Spleen (tissue), 11 donors: ENCODE measurements around the gene GBA3. TPM values are rescaled to one million over a fixed set of nuclear protein-coding genes. Genes with fewer than 3 reads are reported as not detected.

Experiments
- DNase-seq: peaks from one replicate; pipeline ENCODE4 v3.0.0-alpha.2; 2020
- H3K27ac ChIP-seq, 8 donors: fragments of 200-600 bp; sonication (generic) in 7 of 8; 1 replicate in 4 of 8; 2 replicates in 4 of 8; pipeline versions ENCODE4 v1.5.0 to v1.8.0; 2016 to 2021; ENCODE audit warnings: inconsistent platforms in 4 of 8, mild to moderate bottlenecking in 4 of 8, moderate library complexity in 1 of 8
- H3K27me3 ChIP-seq, 7 donors: fragments of 200-600 bp; sonication (generic) in 6 of 7; replicated peaks in 1 of 7; 1 replicate in 4 of 7; 2 replicates in 3 of 7; pipeline versions ENCODE4 v1.5.0 to v1.8.0; 2016 to 2021; ENCODE audit warnings: inconsistent platforms in 3 of 7, mild to moderate bottlenecking in 1 of 7
- H3K36me3 ChIP-seq, 6 donors: fragments of 200-600 bp; sonication (generic) in 5 of 6; 1 replicate in 4 of 6; 2 replicates in 2 of 6; pipeline versions ENCODE4 v1.5.0 to v1.8.0; 2016 to 2021; ENCODE audit warnings: inconsistent platforms in 2 of 6
- H3K4me1 ChIP-seq, 6 donors: fragments of 200-600 bp; sonication (generic) in 5 of 6; 1 replicate in 3 of 6; 2 replicates in 3 of 6; pipeline versions ENCODE4 v1.5.0 to v1.8.0; 2016 to 2021; ENCODE audit warnings: inconsistent platforms in 3 of 6
- H3K4me3 ChIP-seq, 8 donors: fragments of 200-600 bp; sonication (generic) in 7 of 8; 1 replicate in 4 of 8; 2 replicates in 4 of 8; pipeline versions ENCODE4 v1.5.0 to v1.8.0; 2016 to 2021; ENCODE audit warnings: inconsistent platforms in 4 of 8, mild to moderate bottlenecking in 4 of 8, moderate library complexity in 2 of 8
- H3K9me3 ChIP-seq, 8 donors: fragments of 200-600 bp; sonication (generic) in 7 of 8; 1 replicate in 4 of 8; 2 replicates in 4 of 8; pipeline versions ENCODE4 v1.5.0 to v1.8.0; 2016 to 2021; ENCODE audit warnings: inconsistent platforms in 4 of 8
- POLR2A ChIP-seq, 3 donors: fragments of 450-650 bp; IDR thresholded peaks; one replicate each; pipeline ENCODE4 v1.5.1; 2017; ENCODE audit warnings: antibody characterized with exemption in 3 of 3, mild to moderate bottlenecking in 1 of 3
- POLR2AphosphoS5 ChIP-seq, 3 donors: sonication (generic); formaldehyde crosslinking; IDR thresholded peaks; one replicate each; pipeline ENCODE4 v1.5.1; 2017; ENCODE audit warnings: antibody characterized with exemption in 3 of 3
- WGBS, 5 donors: extraction: QIAGEN DNeasy Blood & Tissue Kit in 3 of 5; methylation state at CpG; one replicate each; pipeline versions ENCODE4 v1.1.5 to v1.1.7; 2013 to 2018; 5-methylcytosine and 5-hydroxymethylcytosine counted together
- intact Hi-C: fragments of 100-400 bp; cut with DNase I; formaldehyde crosslinking; loops from one replicate; pipeline ENCODE4 v1.15.0; 2023; ENCODE audit warnings: low total_unique reads
- polyA plus RNA-seq, 3 donors: library from polyadenylated mRNA; stranded (reverse); fragments of 200-250 nt; gene quantifications; one replicate each; pipeline ENCODE4 v1.2.1, GENCODE V29; 2013
- total RNA-seq, 7 donors: library from RNA; depleted of rRNA in 3 of 7; stranded (reverse); fragments of >200 nt in 3 of 7; fragmentation: NEBNext Ultra II Directional in 4 of 7; extraction: Animal tissue kit (Norgen Biotek cat#: 25700) in 4 of 7; gene quantifications; one replicate each; pipeline versions ENCODE4 v1.1.0 to v1.2.1, GENCODE V29; 2016 to 2021
- TF ChIP-seq, protein P1 (sequence below), 11 experiments: fragments of 200-600 bp in 7 of 11; fragments of 450-650 bp in 4 of 11; sonication (generic) in 4 of 11; IDR thresholded peaks in 8 of 11; conservative IDR thresholded peaks in 3 of 11; 1 replicate in 7 of 11; 2 replicates in 4 of 11; pipeline versions ENCODE4 v1.4.0 to v1.8.0; 2016 to 2021; ENCODE audit warnings: antibody characterized with exemption in 11 of 11, inconsistent platforms in 4 of 11, mild to moderate bottlenecking in 1 of 11
- donor health status: healthy with polysubstance abuse.
- donor health status: DM: no; HTN: no; CAD: no; lungs with moderate emphysema.
- donor health status: DM: no; HTN: no; CAD: no.
- donor health status: Bipolar disorder and iron deficiency.
- donor health status: healthy.
- donor health status: DM: no; HTN: no; CAD: no.
- donor health status: DM: yes; HTN: yes; CAD: no.

The GBA3 gene
- total and polyA plus RNA-seq, 10 donors = 0.43 to 33.1 (median 12.9) TPM

DNA sequence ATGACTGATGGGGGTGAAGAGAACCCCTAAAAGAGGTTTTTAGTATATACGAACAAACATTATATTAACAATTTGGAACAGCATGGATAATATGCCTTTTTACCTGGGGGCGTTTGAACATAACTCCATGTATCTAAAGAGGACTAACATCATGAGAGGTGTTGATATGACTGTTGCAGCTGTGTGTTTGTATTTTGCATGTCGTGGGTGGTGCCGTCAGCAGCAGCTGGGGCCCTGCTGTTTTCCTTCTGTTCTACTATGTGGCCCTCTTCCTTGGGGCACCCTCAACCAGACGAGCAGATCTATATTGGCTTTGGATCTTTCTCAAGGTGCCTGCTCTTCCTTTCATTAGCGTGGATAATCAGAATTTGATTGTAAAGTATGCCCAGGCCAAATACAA lies 11.2 kb downstream of the GBA3 start:
- DNase-seq = no peak
- intact Hi-C loops = no loop called here
- Histone ChIP-seq H3K27me3 (no peaks in the 10 kb centered on the region), H3K36me3 (no peaks in the 10 kb centered on the region), H3K4me3 (no peak overlapping the region), H3K9me3 (peaks cover 0 to 19% (median 11%) of the 10 kb centered on the region in 8 donors), H3K27ac (no peak overlapping the region), H3K4me1 (no peaks in the 10 kb centered on the region)
- WGBS, 5 donors = 78 to 89% (median 84%) methylated on average over 6 of the region's 6 CpGs
- TF ChIP-seq POLR2AphosphoS5 (IDR thresholded peaks at IDR 0.05) (no peak), POLR2A (IDR thresholded peaks at IDR 0.05) (no peak)
- TF ChIP-seq, protein P1, sequence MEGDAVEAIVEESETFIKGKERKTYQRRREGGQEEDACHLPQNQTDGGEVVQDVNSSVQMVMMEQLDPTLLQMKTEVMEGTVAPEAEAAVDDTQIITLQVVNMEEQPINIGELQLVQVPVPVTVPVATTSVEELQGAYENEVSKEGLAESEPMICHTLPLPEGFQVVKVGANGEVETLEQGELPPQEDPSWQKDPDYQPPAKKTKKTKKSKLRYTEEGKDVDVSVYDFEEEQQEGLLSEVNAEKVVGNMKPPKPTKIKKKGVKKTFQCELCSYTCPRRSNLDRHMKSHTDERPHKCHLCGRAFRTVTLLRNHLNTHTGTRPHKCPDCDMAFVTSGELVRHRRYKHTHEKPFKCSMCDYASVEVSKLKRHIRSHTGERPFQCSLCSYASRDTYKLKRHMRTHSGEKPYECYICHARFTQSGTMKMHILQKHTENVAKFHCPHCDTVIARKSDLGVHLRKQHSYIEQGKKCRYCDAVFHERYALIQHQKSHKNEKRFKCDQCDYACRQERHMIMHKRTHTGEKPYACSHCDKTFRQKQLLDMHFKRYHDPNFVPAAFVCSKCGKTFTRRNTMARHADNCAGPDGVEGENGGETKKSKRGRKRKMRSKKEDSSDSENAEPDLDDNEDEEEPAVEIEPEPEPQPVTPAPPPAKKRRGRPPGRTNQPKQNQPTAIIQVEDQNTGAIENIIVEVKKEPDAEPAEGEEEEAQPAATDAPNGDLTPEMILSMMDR (IDR thresholded peaks at IDR 0.05 in 8 of 11, conservative IDR thresholded peaks at IDR 0.05 in 3 of 11) = no peak

DNA sequence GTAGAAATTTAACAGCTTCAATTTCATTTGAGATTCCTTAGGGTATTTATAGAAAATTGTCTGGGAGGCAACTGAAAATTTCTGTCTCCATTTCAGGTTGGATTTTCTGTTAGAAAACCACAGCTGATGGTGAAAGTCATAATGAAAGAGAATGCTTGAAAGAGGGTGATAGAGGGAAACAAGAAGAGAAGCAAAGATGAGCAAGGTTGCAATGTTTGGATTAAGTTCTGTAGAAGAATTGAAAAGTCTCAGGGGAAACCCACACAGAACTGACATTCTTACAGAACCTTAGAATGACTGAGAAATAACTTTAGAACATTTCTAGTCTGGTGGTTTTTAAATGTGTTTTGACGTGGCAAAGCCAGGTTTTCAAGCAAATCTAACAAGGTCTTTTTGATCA lies 14.7 kb downstream of the GBA3 start:
- Histone ChIP-seq H3K4me1 (no peaks in the 10 kb centered on the region), H3K27me3 (no peaks in the 10 kb centered on the region), H3K27ac (no peak overlapping the region), H3K36me3 (no peaks in the 10 kb centered on the region), H3K9me3 (no peaks in the 10 kb centered on the region), H3K4me3 (no peak overlapping the region)
- TF ChIP-seq POLR2AphosphoS5 (IDR thresholded peaks at IDR 0.05) (no peak), POLR2A (IDR thresholded peaks at IDR 0.05) (no peak)
- TF ChIP-seq, protein P1 (IDR thresholded peaks at IDR 0.05 in 8 of 11, conservative IDR thresholded peaks at IDR 0.05 in 3 of 11) = no peak
- intact Hi-C loops = no loop called here
- 69 to 78% (median 74%) methylated on average over 1 of the region's 1 CpG for WGBS, 5 donors
- no peak for DNase-seq

DNA sequence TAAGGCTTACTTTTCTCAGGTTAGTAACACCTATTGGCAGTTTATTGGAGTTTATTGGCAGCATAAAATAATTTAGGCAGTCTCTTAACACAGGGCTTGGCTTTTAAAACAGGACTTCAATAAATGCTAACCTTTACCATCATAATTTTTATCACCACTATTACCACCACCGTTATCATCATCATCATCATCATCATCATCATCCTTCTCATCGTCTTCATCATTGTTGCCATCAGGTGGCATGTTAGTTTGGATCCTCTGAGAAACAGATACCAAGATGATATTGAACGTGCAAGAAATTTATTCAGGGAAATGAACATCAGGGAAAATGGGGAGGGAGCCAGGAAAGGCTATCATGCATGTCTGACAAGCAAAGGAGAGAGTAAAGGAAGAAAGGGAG lies 16.2 kb downstream of the GBA3 start:
- no peaks in the 10 kb centered on the region for H3K4me1 ChIP-seq

DNA sequence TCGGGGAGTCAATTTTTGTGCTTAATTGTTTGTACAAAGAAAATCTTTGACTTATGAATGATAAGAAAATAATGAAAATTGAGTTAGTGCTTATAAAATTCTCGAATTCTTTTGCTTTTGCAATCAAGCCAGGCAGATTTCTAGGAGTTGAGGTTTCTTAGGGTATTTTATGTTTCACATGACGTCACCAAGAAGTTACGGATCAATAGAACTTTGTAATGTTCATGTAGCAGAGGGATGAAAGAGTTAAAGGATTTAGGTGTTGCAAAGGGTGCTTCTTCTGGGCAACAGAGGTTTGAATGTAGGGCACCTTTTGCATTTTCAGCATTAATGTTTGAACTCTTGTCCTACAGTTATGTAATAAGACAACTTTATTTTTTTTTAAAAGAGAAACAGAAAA lies 19.4 kb downstream of the GBA3 start:
- intact Hi-C loops = no loop called here
- DNase-seq = no peak
- Histone ChIP-seq H3K27ac (no peak overlapping the region), H3K36me3 (no peaks in the 10 kb centered on the region), H3K4me1 (no peaks in the 10 kb centered on the region), H3K4me3 (no peak overlapping the region), H3K27me3 (no peaks in the 10 kb centered on the region), H3K9me3 (no peaks in the 10 kb centered on the region)
- TF ChIP-seq, protein P1 (IDR thresholded peaks at IDR 0.05 in 8 of 11, conservative IDR thresholded peaks at IDR 0.05 in 3 of 11) = no peak
- TF ChIP-seq POLR2AphosphoS5 (IDR thresholded peaks at IDR 0.05) (no peak), POLR2A (IDR thresholded peaks at IDR 0.05) (no peak)
- 71 to 83% (median 74%) methylated on average over 4 of the region's 4 CpGs for WGBS, 5 donors

More for the DNA sequence above, 16.2 kb downstream of the GBA3 start:
- no peak for DNase-seq
- H3K9me3 ChIP-seq = no peaks in the 10 kb centered on the region
- H3K4me3 ChIP-seq = no peak overlapping the region
- H3K36me3 ChIP-seq = no peaks in the 10 kb centered on the region
- no peaks in the 10 kb centered on the region for H3K27me3 ChIP-seq
- TF ChIP-seq POLR2AphosphoS5 (IDR thresholded peaks at IDR 0.05) (no peak), POLR2A (IDR thresholded peaks at IDR 0.05) (no peak)
- TF ChIP-seq, protein P1 (IDR thresholded peaks at IDR 0.05 in 8 of 11, conservative IDR thresholded peaks at IDR 0.05 in 3 of 11) = no peak
- intact Hi-C loops = no loop called here
- H3K27ac ChIP-seq = no peak overlapping the region
- WGBS, 5 donors = 84 to 87% (median 85%) methylated on average over 3 of the region's 3 CpGs
